GM18519 (cell line): Measurements from ENCODE around the gene PACRGL.
A peak's percentile ranks its signal among the peaks of the same experiment; 100 is the strongest.
"Not testable (repeated sequence)": the region's sequence is repeated elsewhere in the genome, so short reads cannot be mapped to it uniquely, and the experiment has no call there.

Experiments
- ATAC-seq: cut with Tn5 transposase; IDR thresholded peaks from one replicate; pipeline ENCODE4 v1.9.1; 2021; ENCODE audit warnings: mild to moderate bottlenecking, moderate library complexity; ENCODE audit not compliant: unreplicated experiment, low FRiP score

The PACRGL gene

DNA sequence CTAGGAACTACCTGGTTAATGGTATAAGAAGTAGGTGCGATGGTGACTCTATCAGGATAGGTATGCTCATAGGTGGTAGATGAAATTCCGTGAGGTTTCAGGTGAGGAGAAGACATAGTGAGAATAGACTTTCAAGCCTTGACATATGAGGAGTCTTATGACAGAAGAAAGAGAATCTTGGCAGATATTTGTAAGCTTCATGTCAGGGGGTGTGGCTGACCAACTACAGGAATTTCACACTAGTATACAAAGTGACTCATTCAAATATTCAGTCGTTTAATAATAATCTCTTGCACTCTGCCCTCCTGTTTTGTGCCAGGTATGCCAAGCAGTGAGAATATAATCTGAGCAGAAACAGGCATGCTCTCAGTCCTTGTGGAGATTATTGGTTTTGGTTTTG lies 22.8 kb downstream of the PACRGL start:
- no peak for ATAC-seq

DNA sequence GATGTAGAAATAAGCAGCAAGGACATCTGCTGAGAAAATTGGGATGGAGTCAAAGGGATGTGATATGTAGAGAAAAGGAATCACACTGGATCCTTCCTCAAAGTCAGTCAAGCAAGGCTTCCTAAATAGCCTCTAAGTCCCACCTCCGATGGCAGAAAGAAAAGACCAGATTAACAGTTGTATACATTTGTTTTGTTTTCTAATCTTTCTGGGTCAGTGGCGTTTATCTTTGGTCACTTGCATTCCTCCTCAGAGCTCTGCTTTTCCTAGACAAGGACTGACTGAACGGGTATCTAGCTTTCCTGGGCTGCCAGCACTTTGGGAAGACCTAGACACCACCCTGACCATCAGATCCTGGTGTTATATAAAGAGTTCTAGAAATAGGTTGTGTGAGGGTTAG lies 23.2 kb downstream of the PACRGL start:
- ATAC-seq = no peak

DNA sequence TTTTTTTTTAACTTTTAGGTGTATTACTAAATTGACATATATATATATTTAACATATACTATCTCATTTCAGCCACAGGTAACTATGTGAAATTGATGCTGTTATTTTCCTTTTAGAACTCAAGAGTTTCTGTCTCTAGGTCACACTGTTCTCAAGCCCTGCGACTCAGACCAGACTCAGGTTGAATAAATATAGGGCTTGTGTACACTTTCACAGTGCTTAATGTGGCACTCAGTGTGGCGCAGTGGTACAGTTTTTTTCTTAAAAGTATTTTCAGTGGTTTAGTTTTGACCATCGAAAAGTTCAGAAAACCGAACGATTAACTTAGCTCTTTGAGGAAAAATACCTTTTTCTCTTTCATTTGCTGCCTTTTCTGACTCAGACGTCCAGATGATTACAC lies 24.7 kb downstream of the PACRGL start:
- no peak for ATAC-seq

DNA sequence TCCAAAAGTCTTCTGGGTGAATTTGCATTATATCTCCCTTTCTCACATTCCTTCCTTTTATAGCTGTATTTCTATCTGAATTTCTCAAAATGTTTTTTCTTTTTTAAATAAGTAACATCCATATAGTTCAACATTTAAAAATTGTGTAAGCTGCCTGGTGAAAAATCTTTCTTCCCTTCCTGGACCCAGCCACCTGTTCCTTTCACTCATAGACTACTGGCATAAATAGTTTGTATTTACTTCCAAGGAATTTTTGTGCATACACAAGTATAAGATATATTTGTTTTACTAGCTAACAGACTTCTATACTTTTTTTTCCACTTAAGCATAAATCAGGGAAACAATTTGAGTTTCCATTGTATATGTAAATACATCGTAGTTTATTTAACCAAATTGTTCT lies 35.7 kb downstream of the PACRGL start:
- ATAC-seq = no peak

DNA sequence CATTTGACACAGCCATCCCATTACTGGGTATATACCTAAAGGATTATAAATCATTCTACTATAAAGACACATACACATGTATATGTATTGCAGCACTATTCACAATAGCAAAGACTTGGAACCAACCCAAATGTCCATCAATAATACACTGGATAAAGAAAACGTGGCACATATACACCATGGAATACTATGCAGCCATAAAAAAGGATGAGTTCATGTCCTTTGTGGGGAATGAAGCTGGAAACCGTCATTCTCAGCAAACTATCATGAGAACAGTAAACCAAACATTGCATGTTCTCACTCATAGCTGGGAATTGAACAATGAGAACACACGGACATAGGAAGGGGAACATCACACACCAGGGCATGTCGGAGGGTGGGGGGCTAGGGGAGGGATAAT lies 45.7 kb downstream of the PACRGL start:
- not testable (repeated sequence) for ATAC-seq

DNA sequence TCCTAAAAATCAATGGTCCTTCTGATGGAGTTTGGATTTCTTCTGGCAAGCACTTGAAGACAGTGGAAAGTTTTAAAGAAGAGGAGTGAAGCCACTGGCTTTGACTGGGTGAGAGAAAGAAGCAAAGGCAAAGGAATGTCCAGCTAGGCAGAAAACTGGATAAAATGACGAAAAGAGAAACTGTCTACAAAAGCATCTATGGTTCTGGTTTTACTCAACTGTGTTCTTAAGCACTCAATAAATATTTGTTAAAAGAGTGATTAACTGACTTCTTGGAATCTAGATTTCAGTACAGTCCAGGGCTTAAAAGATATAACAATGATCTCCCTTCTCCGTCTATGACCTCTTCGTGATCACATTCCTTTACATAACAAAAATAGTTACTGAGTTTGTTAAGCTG lies 52.4 kb downstream of the PACRGL start:
- ATAC-seq = no peak

DNA sequence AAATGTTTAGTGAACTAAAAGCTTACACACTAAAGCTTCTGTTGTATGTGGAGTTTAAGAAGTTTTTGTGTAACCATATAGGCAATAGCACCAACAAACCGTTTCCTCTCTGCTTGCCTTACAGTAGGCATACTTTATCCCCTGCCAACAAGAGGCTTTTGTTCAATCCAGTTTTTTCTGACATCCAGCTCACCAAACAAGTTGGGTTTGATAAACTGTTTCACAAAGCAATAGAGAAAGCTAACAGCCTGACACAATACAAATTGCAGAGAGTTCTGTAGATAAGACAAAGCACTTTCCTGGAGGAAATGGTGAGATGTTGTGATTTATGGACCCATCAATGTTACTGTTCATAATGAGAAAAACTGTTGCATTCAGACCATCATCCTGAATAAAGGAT lies 53.8 kb downstream of the PACRGL start:
- no peak for ATAC-seq

DNA sequence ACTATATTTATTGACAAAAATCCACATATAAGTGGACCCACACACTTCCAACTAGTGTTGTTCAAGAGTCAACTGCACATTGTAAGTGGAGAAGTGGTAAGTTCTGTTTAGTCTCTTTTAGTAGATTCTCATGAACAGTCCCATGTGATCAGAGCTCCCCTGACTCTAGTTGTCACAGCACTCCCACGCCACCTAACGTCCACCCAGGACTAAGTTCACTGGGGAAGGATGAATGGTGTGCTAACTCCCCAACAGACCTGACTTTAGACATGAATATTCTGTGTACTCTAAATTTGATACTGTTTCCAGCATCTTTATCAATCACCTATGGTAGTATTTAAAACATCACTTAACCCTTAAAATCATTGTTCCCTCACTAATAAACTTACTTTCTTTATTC lies 59.8 kb downstream of the PACRGL start:
- ATAC-seq = no peak

DNA sequence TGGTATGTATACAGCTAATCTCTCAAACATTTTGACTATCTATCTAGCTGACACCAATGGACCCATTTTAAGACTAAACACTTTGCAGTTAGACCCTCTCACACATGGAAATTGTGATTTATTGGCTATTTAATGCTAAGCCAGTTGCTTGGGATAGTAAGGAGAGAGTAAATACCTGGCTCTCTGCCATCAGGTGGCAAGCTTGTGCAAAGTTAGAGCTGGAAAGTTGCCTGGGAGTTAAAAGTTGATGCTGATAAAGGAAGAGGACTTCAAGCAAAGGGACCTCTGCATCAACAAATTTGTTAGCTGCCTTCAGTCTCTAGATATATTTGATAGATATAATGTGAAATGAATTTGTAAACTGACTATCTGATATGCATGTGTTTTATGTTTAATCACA lies 61.1 kb downstream of the PACRGL start:
- no peak for ATAC-seq

DNA sequence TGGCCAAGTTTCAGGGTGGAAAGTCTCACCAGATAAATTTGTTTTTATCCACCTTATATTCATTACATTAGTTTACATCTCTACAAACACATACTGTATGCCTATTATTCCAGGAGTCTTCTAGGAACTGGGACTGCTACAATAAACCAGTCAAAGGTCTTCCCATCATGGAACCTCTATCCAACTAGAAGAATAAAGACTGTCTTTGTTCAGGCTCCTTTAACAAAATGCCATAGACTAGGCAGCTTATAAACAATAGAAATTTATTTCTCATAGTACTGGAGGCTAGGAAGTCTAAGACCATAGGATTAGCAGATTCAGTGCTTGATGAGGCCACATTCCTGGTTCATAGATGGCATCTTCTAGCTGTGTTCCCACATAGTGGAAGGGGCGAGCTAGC lies 61.6 kb downstream of the PACRGL start:
- no peak for ATAC-seq

DNA sequence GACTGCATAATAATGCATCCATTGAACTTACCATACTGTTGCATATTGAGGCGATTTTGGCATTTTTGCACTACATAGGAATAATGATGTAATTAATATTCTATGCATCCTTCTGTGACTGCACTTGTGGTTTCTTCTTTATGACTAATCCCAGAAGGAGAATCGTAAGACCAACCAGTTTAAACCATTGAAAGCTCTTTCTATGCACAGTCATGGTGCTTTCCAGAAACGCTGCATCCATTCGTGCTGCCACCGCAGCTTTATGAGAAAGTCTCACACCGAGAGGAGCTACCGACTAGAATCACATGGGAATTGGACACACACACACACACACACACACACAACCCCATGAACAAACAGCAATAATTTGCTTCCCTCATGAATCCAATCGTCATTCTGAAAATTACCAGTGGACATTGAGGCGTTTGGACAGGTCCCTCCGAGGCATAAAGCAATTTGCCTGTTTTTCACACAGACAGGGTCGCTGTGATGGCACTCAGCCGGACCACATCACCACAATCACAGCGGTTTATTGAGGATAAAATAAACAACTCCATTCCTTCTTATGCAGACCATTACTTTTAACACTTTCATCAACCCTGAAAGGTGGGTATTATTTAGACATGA lies 64.2 kb downstream of the PACRGL start:
- ATAC-seq = no peak

DNA sequence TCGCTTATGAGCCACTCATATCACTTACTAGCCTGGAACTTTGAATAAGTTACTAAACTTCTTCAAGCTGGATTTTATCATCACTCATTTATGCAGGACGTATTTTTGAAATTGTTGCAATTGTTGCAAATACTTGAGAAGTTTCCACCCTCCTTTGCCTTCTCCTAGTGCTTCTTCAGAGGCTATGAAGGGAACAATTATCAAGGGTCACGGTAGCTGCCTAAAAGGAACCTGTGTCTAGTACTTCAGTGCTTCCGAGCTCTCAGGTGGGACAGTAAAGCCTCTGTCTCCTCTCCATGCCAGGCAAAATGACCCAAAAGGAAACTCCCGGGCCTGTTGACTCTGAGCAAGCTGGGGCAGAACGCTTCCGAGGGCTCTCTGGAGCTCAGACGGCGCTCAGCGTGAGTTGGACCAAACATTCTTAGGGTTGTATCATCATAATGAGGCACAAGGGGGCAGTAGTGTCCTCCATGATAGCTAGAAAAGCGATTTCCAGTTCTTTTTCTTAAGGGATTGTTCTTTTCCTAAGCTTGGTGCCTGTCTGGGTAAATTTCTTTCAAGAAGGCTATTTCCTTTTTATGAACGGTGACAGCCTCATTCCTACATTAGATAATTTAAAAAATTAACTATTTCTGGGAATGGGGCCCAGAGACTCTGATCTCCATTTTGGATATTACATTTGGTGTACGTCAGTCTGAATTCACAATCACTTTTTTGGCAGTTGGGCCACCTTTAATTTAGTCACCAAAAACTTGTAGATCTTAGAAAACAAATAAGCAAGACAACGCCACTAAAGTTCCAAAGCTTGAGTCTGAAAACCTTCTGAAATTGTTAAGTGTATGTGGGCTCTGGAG lies 73.1 kb downstream of the PACRGL start:
- peak; percentile 88 for ATAC-seq

DNA sequence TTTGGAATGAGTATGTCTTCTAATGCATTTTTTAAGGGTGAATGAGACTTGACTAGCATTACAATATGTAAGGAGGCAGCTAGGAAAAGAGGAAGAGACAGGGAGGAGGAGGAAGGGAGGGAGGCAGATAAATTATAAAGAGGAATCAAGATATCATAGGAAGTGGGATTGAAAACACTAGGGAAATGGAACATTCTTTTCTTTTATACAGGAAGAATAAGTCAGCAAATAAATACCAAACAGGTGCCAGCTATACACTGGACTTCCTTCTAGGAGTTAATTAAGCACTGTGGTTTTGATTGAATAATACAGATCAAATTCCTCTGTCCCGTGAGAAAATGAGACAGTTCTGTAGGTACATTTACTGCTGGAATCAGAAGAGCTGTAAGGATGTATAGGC lies 78.6 kb downstream of the PACRGL start:
- no peak for ATAC-seq

DNA sequence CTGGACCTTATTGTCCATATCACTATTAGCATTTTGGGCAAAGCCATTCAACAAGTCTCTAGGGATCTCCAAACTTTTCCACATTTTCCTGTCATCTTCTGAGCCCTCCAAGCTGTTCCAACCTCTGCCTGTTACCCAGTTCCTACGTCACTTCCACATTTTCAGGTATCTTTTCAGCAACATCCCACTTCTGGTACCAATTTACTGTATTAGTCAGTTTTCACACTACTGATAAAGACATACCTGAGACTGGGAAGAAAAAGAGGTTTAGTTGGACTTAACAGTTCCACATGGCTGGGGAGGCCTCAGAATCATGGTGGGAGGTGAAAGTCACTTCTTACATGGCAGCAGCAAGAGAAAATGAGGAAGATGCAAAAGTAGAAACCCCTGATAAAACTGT lies 82.9 kb downstream of the PACRGL start:
- not testable (repeated sequence) for ATAC-seq

DNA sequence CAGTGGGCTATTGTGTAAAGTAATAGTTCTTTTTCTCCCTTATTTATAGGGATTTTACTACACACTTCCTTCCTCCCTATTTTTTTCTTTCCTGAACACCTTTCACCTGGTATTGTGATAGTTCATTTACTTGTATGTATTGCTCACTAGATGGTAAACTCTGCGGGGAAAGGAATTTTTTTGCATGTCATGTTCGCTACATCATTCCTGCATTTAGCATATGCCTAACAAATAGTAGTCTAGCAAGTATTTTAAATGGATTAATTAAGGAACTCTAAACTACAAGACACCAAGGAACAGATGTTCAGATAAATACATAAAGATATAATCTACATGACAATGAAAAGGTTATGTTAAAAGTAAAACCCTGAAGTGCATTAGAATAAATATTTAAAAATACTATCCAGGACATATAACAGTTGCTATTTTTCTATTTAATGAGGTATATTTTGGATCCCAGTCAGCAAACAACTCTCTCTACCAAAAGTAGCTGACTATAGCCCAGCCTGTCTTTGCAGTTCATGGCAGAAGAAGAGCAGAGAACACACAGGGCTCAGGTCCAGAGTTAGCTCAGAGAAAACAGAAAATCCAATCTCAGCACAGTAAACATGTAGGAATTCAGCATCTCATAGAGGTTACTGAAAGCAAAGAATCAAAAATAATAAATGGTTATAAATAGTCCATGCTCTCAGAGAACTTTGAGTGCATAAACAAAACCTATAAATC lies 87.8 kb downstream of the PACRGL start:
- no peak for ATAC-seq
